OCI-LY3 (cell line): Measurements from ENCODE around the gene TMEFF2.

ENCODE experiments used
- EZH2phosphoT487 ChIP-seq: fragments of 200-600 bp; shearing (Covaris generic); IDR thresholded peaks from 2 replicates; pipeline ENCODE4 v1.6.1; 2018; ENCODE audit warnings: antibody characterized with exemption, mixed run types, low read depth
- TF ChIP-seq, protein P1 (sequence below): fragments of 200-600, 300-600 bp; sonication (generic); IDR thresholded peaks from 2 replicates; pipeline ENCODE4 v1.5.1; 2014; ENCODE audit warnings: antibody characterized with exemption, low read length, low read depth

DNA sequence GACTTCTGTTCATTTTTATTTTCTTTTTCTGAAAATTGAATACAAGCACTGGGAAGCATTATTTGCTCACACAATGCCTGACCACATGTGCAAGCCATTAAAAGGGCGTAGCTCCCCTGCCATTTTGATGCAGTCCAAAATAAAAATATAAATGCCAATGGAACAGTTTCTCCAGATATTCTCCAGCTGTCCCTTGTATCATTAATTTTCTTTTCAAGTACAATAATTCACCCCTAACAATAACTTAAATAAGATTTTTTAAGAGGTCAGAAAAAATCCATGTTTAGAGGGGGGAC is 168.0 kb downstream of the TMEFF2 start:
- TF ChIP-seq, protein P1, sequence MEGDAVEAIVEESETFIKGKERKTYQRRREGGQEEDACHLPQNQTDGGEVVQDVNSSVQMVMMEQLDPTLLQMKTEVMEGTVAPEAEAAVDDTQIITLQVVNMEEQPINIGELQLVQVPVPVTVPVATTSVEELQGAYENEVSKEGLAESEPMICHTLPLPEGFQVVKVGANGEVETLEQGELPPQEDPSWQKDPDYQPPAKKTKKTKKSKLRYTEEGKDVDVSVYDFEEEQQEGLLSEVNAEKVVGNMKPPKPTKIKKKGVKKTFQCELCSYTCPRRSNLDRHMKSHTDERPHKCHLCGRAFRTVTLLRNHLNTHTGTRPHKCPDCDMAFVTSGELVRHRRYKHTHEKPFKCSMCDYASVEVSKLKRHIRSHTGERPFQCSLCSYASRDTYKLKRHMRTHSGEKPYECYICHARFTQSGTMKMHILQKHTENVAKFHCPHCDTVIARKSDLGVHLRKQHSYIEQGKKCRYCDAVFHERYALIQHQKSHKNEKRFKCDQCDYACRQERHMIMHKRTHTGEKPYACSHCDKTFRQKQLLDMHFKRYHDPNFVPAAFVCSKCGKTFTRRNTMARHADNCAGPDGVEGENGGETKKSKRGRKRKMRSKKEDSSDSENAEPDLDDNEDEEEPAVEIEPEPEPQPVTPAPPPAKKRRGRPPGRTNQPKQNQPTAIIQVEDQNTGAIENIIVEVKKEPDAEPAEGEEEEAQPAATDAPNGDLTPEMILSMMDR: no peak
- TF ChIP-seq EZH2phosphoT487: no peak
